SU-DHL-6 (cell line): Measurements from ENCODE around the gene BRAT1.

Source experiments
- CTCF ChIP-seq: fragments of 200-600 bp; sonication (generic); IDR thresholded peaks from one replicate; pipeline ENCODE4 v1.5.1; 2017; ENCODE audit warnings: antibody characterized with exemption, mild to moderate bottlenecking, low read length, moderate library complexity; ENCODE audit not compliant: insufficient read depth, poor library complexity, severe bottlenecking
- EZH2phosphoT487 ChIP-seq: fragments of 200-600 bp; sonication (generic), shearing (Covaris generic); conservative IDR thresholded peaks from 2 replicates; pipeline ENCODE4 v1.6.1; 2018; ENCODE audit warnings: mild to moderate bottlenecking, antibody characterized with exemption, low read length, moderate library complexity, mixed read lengths

- TF ChIP-seq CTCF (no peak), EZH2phosphoT487 (no peak)
Measured at GRCh38 chr7:2553108-2553507, 2.2 kb downstream of the BRAT1 start.
